ENCODE results near the gene ZFYVE28. TPM values are rescaled to one million over a fixed set of nuclear protein-coding genes. Genes with fewer than 3 reads are reported as not detected.
A peak's percentile ranks its signal among the peaks of the same experiment; 100 is the strongest.

Gene ZFYVE28
- total RNA-seq, 6 donors from 2014 or later, result 10.8 to 51.3 (median 15.2) TPM

GRCh38 chr4:2370597-2371320 lies 47.7 kb downstream of the ZFYVE28 start:
- TF ChIP-seq POLR2A (IDR thresholded peaks at IDR 0.05) (no peak), POLR2AphosphoS5 (IDR thresholded peaks at IDR 0.05) (no peak), EP300 (IDR thresholded peaks at IDR 0.05) (no peak), CTCF (IDR thresholded peaks at IDR 0.05) (no peak)
- H3K9me3 ChIP-seq, result peaks cover 0 to 6% (median 5%) of the 10 kb centered on the region in 4 donors
- 82 to 87% methylated on average over 23 to 26 of the region's 26 CpGs for WGBS, 2 donors
- peak in 1 of 2 donors; percentile 65 for DNase-seq
- no peak overlapping the region for H3K27ac ChIP-seq
- H3K27me3 ChIP-seq, result no peaks in the 10 kb centered on the region
- no peak overlapping the region for H3K4me3 ChIP-seq
- no peaks in the 10 kb centered on the region for H3K4me1 ChIP-seq
- no peak for ATAC-seq (ENCODE audit: low FRiP score in 2 of 2)
- peaks cover 0 to 6% (median 0%) of the 10 kb centered on the region in 4 donors for H3K36me3 ChIP-seq

GRCh38 chr4:2368746-2369437 lies 49.6 kb downstream of the ZFYVE28 start:
- H3K36me3 ChIP-seq, result peaks cover 0 to 6% (median 0%) of the 10 kb centered on the region in 4 donors
- H3K9me3 ChIP-seq, result peaks cover 0 to 6% (median 5%) of the 10 kb centered on the region in 4 donors
- DNase-seq (no peak), ATAC-seq (ENCODE audit: low FRiP score in 2 of 2) (no peak)
- H3K4me1 ChIP-seq, result peaks cover 4 to 15% (median 11%) of the 10 kb centered on the region in 4 donors
- no peak overlapping the region for H3K4me3 ChIP-seq
- 98 to 100% methylated on average over 2 to 4 of the region's 4 CpGs for WGBS, 2 donors
- no peak for TF ChIP-seq POLR2AphosphoS5 (IDR thresholded peaks at IDR 0.05)
- no peak for TF ChIP-seq POLR2A (IDR thresholded peaks at IDR 0.05)
- TF ChIP-seq CTCF (IDR thresholded peaks at IDR 0.05), result no peak
- no peak for TF ChIP-seq EP300 (IDR thresholded peaks at IDR 0.05)
- H3K27ac ChIP-seq, result no peak overlapping the region
- H3K27me3 ChIP-seq, result no peaks in the 10 kb centered on the region

- TF ChIP-seq POLR2A (IDR thresholded peaks at IDR 0.05), result no peak
- TF ChIP-seq CTCF (IDR thresholded peaks at IDR 0.05), result no peak
- no peak for TF ChIP-seq EP300 (IDR thresholded peaks at IDR 0.05)
- TF ChIP-seq POLR2AphosphoS5 (IDR thresholded peaks at IDR 0.05), result no peak
- H3K4me3 ChIP-seq, result no peak overlapping the region
- no peak overlapping the region for H3K27ac ChIP-seq
- 81 to 86% methylated on average over 7 of the region's 7 CpGs for WGBS, 2 donors
- no peaks in the 10 kb centered on the region for H3K27me3 ChIP-seq
- H3K9me3 ChIP-seq, result peaks cover 0 to 6% (median 5%) of the 10 kb centered on the region in 4 donors
- H3K4me1 ChIP-seq, result peaks cover 4 to 19% (median 14%) of the 10 kb centered on the region in 4 donors
- peaks cover 0 to 6% (median 0%) of the 10 kb centered on the region in 4 donors for H3K36me3 ChIP-seq
- DNase-seq, result no peak
- no peak for ATAC-seq (ENCODE audit: low FRiP score in 2 of 2)
Observed at GRCh38 chr4:2367626-2368025, 50.8 kb downstream of the ZFYVE28 start.

- Histone ChIP-seq H3K27me3 (no peaks in the 10 kb centered on the region), H3K27ac (no peak overlapping the region), H3K9me3 (peaks cover 0 to 6% (median 5%) of the 10 kb centered on the region in 4 donors), H3K4me1 (peaks cover 4 to 19% (median 14%) of the 10 kb centered on the region in 4 donors), H3K4me3 (no peak overlapping the region), H3K36me3 (peaks cover 0 to 6% (median 0%) of the 10 kb centered on the region in 4 donors)
- TF ChIP-seq POLR2A (IDR thresholded peaks at IDR 0.05) (no peak), CTCF (IDR thresholded peaks at IDR 0.05) (no peak), POLR2AphosphoS5 (IDR thresholded peaks at IDR 0.05) (no peak), EP300 (IDR thresholded peaks at IDR 0.05) (no peak)
- DNase-seq, result no peak
- 79 to 83% methylated on average over 16 to 20 of the region's 20 CpGs for WGBS, 2 donors
- ATAC-seq (ENCODE audit: low FRiP score in 2 of 2), result no peak
Observed at GRCh38 chr4:2366252-2367192, 51.9 kb downstream of the ZFYVE28 start.
